HAP-1 (cell line): ENCODE data around the gene SDK1.
"Not testable (repeated sequence)": the region's sequence is repeated elsewhere in the genome, so short reads cannot be mapped to it uniquely, and the experiment has no call there.

Source experiments
- DNase-seq, 2 experiments: peaks; one replicate each; pipeline ENCODE4 v3.0.0-alpha.2; 2016 to 2020; ENCODE audit warnings: low spot score in 2 of 2
- H3K27me3 ChIP-seq: fragments of 250-450 bp; sonication (Bioruptor Pico); 2 replicates; pipeline ENCODE4 v1.5.1; 2020; ENCODE audit warnings: low read depth, mild to moderate bottlenecking, moderate library complexity
- H3K36me3 ChIP-seq: fragments of 250-450 bp; sonication (Bioruptor Pico); replicated peaks from 2 replicates; pipeline ENCODE4 v1.5.1; 2020; ENCODE audit warnings: mild to moderate bottlenecking
- H3K4me1 ChIP-seq: fragments of 250-450 bp; sonication (Bioruptor Pico); 2 replicates; pipeline ENCODE4 v1.5.1; 2020; ENCODE audit warnings: mild to moderate bottlenecking
- H3K4me3 ChIP-seq: fragments of 250-450 bp; sonication (Bioruptor Pico); 2 replicates; pipeline ENCODE4 v1.5.1; 2020; ENCODE audit warnings: mild to moderate bottlenecking, moderate library complexity
- H3K9me3 ChIP-seq: fragments of 250-450 bp; sonication (Bioruptor Pico); 2 replicates; pipeline ENCODE4 v1.5.1; 2020; ENCODE audit warnings: mild to moderate bottlenecking, moderate library complexity
- in situ Hi-C: fragments of 300-500 bp; cut with MboI; formaldehyde crosslinking; loops from 3 replicates; pipeline ENCODE4 v1.14.3; 2020; ENCODE audit warnings: low sequenced_read_pairs, inconsistent platforms, mixed read lengths

The SDK1 gene

DNA sequence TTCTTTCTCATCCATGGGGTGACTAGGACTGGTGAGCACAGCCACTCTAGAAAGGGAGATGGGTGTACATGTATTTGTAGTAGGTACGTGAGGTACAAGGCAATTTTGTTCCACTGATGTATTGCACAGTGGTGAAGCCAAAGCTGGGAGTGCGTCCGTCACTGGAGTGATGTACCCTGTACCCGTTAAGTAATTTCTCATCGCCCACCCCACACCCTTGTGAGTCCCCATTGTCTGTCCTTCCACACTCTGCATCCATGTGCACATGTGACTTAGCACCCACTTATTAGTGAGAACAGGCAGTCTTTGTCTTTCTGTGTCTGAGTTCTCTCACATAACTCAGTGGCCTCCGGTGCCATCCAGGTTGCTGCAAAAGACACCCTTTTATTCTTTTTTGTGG lies 658.3 kb downstream of the SDK1 start:
- Histone ChIP-seq H3K36me3 (no peaks in the 10 kb centered on the region), H3K4me1 (no peaks in the 10 kb centered on the region), H3K27me3 (no peaks in the 10 kb centered on the region), H3K4me3 (no peak overlapping the region), H3K9me3 (no peaks in the 10 kb centered on the region)
- no peak for DNase-seq
- in situ Hi-C loops: no loop called here

GRCh38 chr7:3960050-3960763 lies 659.2 kb downstream of the SDK1 start:
- DNase-seq: no peak
- no peaks in the 10 kb centered on the region for H3K27me3 ChIP-seq
- in situ Hi-C loops: no loop called here
- H3K9me3 ChIP-seq: no peaks in the 10 kb centered on the region
- H3K36me3 ChIP-seq: no peaks in the 10 kb centered on the region
- no peaks in the 10 kb centered on the region for H3K4me1 ChIP-seq
- H3K4me3 ChIP-seq: no peak overlapping the region

DNA sequence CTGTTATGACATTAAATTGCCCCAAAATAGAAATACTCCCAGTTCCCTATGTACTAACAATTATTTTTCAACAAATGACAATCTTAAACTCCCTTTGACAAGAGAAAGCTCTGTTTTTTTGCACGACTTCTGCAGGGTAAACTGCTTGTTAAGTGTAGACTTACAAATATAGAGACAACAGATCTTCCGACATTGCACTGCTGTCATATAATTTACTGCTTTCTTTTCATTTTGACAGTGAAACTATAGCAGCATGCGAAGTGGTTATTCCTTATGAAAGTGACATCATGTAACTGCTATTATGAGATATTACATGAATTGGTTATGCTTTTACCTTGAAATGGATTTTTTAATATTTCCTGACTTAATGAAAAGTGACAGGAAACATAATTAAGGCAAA lies 659.9 kb downstream of the SDK1 start:
- no peaks in the 10 kb centered on the region for H3K4me1 ChIP-seq
- DNase-seq: no peak
- no peaks in the 10 kb centered on the region for H3K36me3 ChIP-seq
- no peaks in the 10 kb centered on the region for H3K27me3 ChIP-seq
- no peak overlapping the region for H3K4me3 ChIP-seq
- in situ Hi-C loops: no loop called here
- no peaks in the 10 kb centered on the region for H3K9me3 ChIP-seq

GRCh38 chr7:3961857-3962503 lies 660.9 kb downstream of the SDK1 start:
- DNase-seq: no peak
- no peaks in the 10 kb centered on the region for H3K27me3 ChIP-seq
- no peaks in the 10 kb centered on the region for H3K36me3 ChIP-seq
- no peak overlapping the region for H3K4me3 ChIP-seq
- in situ Hi-C loops: no loop called here
- H3K4me1 ChIP-seq: no peaks in the 10 kb centered on the region
- no peaks in the 10 kb centered on the region for H3K9me3 ChIP-seq

DNA sequence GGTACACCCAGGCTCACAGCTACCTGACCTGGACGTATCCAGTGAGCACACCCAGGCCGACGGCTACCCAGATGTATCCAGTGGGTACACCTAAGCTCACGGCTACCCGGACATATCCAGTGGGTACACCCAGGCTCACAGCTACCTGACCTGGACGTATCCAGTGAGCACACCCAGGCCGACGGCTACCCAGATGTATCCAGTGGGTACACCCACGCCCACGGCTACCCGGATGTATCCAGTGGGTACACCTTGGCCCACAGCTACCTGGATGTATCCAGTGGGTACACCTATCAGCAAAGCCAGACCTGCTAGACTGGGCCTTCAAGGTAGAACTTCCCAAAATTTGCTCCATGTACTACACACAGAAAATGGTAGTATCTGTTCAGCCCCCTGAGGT lies 662.7 kb downstream of the SDK1 start:
- H3K4me1 ChIP-seq, H3K36me3 ChIP-seq, in situ Hi-C loops, H3K9me3 ChIP-seq, H3K4me3 ChIP-seq, H3K27me3 ChIP-seq, DNase-seq: not testable (repeated sequence)

DNA sequence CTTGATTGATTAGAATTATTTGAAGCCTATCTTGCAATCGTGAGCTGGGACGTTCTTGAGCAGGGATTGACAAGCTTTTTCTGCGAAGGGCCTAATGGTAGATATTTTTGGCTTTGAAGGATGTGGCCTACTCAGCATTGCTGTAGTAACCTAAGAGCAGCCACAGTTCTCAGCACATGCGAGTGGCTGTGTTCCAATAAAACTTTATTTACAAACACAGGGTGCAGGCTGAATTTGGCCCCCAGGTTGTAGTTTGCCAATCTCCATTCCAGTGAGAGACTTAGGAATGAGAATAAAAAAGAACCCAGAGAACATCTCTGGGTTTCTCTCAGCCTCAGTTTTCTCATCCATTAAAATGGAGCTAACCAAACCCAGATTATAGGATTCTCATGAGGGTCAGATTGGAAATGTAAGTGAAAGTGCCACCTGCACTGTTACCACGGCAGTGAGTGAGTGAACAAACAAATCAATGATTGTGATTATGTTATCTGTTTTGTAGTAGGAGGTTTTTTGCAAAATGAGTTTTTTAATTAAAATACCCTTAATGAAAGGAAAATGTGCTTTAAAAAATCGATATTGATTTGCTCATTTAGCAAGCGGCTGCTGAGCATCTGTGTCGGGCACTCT lies 664.0 kb downstream of the SDK1 start:
- H3K4me3 ChIP-seq: no peak overlapping the region
- DNase-seq: no peak
- H3K4me1 ChIP-seq: no peaks in the 10 kb centered on the region
- H3K36me3 ChIP-seq: no peaks in the 10 kb centered on the region
- H3K27me3 ChIP-seq: no peaks in the 10 kb centered on the region
- no peaks in the 10 kb centered on the region for H3K9me3 ChIP-seq
- in situ Hi-C loops: no loop called here

DNA sequence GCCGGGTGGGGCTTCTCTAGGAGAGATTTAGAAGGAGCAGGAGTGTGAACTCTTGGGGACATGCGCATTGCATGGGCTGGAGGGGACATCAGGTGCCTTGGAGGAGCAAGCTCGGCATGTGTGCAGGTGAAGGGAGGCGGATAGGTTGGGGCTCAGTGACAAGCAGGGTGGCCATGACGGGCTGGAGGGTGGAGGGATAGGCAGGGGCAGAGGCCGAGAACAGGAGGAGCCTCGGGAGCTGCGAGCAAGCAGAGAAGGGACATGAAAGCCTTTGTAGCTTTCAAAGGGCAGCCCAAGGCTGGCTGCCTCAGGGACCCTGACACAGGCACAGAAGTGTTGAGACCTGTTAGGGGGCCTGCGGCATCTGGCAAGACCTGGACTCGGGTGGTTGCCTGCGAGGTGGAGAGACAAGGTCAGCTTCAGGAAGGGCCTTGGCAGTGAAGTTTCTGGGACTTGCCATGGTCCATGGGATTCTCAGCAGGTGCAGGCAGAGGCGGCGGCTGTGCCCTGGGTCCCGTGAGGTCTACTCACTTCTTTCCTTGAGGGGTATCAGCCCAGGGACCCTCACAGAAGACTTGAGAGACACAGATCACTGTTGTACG lies 664.8 kb downstream of the SDK1 start:
- no peaks in the 10 kb centered on the region for H3K9me3 ChIP-seq
- no peak for DNase-seq
- H3K36me3 ChIP-seq: no peaks in the 10 kb centered on the region
- in situ Hi-C loops: no loop called here
- H3K4me3 ChIP-seq: no peak overlapping the region
- H3K27me3 ChIP-seq: no peaks in the 10 kb centered on the region
- H3K4me1 ChIP-seq: no peaks in the 10 kb centered on the region

GRCh38 chr7:3968234-3968633 lies 667.2 kb downstream of the SDK1 start:
- Histone ChIP-seq H3K4me1 (no peaks in the 10 kb centered on the region), H3K9me3 (no peaks in the 10 kb centered on the region), H3K4me3 (no peak overlapping the region), H3K27me3 (no peaks in the 10 kb centered on the region), H3K36me3 (no peaks in the 10 kb centered on the region)
- in situ Hi-C loops: no loop called here
- DNase-seq: no peak

DNA sequence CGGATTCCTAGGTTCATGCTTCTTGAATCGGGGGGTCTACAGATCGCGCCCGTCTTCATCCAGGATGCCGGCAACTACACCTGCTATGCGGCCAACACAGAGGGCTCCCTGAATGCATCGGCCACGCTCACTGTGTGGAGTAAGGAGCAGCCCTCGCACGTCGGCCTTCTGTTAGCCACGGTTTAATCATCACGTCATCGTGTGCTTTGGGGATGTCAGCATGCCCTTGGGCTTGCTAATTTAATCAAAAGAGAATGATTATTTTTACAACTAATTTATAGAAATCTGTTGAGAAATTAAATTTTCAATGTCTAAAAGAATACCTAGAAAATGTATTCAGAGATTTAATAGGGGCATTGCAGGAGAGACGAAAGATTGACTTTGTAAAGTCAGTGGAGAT lies 668.2 kb downstream of the SDK1 start:
- no peaks in the 10 kb centered on the region for H3K4me1 ChIP-seq
- no peak overlapping the region for H3K4me3 ChIP-seq
- H3K36me3 ChIP-seq: no peaks in the 10 kb centered on the region
- H3K9me3 ChIP-seq: no peaks in the 10 kb centered on the region
- in situ Hi-C loops: no loop called here
- DNase-seq: no peak
- no peaks in the 10 kb centered on the region for H3K27me3 ChIP-seq

DNA sequence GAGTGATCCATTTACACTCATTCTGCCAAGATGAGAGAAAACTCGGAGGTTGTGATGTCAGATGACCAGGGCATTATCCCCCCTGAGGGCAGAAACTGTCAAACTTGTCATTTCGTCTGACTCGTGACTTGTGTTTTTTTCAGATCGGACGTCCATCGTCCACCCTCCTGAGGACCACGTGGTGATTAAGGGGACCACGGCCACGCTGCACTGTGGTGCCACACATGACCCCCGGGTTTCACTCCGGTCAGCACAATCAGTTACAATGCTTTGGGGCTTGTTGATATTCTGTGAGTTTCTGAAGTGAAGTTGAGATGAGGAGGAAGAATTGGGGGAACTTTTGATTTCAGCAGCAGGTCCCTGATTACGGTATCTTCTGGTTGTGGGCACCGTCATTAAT lies 670.3 kb downstream of the SDK1 start:
- no peaks in the 10 kb centered on the region for H3K36me3 ChIP-seq
- H3K27me3 ChIP-seq: no peaks in the 10 kb centered on the region
- no peaks in the 10 kb centered on the region for H3K9me3 ChIP-seq
- no peak overlapping the region for H3K4me3 ChIP-seq
- H3K4me1 ChIP-seq: no peaks in the 10 kb centered on the region
- no peak for DNase-seq
- in situ Hi-C loops: no loop called here

DNA sequence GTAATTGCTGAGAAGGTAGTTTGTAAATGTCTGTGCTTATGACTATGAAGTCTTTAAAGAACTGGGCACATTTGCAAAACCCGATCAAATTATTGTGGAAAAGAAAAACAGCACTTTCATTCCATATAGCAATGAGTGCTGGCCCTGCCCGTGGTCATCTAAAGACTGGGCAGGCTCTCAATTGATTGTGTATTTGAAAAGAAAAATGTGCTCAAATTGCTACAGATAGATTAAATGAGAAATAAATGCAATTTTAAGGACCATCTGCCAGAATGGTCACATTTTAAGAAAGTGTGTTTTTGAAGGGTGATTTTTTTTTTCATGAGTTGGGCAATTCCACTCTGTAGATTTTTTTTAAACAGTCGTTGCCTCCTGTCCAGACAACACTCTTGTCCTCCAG lies 672.2 kb downstream of the SDK1 start:
- no peak overlapping the region for H3K4me3 ChIP-seq
- H3K36me3 ChIP-seq: no peaks in the 10 kb centered on the region
- H3K27me3 ChIP-seq: no peaks in the 10 kb centered on the region
- in situ Hi-C loops: no loop called here
- H3K4me1 ChIP-seq: no peaks in the 10 kb centered on the region
- no peaks in the 10 kb centered on the region for H3K9me3 ChIP-seq
- no peak for DNase-seq

GRCh38 chr7:3974329-3974728 lies 673.3 kb downstream of the SDK1 start:
- no peaks in the 10 kb centered on the region for H3K36me3 ChIP-seq
- in situ Hi-C loops: no loop called here

GRCh38 chr7:3975371-3975770 lies 674.3 kb downstream of the SDK1 start:
- no peak for DNase-seq
- Histone ChIP-seq H3K9me3 (no peaks in the 10 kb centered on the region), H3K4me3 (no peak overlapping the region), H3K36me3 (no peaks in the 10 kb centered on the region), H3K4me1 (no peaks in the 10 kb centered on the region), H3K27me3 (no peaks in the 10 kb centered on the region)
- in situ Hi-C loops: no loop called here

More at GRCh38 chr7:3974329-3974728, 673.3 kb downstream of the SDK1 start:
- no peak overlapping the region for H3K4me3 ChIP-seq
- H3K27me3 ChIP-seq: no peaks in the 10 kb centered on the region
- no peaks in the 10 kb centered on the region for H3K4me1 ChIP-seq
- DNase-seq: no peak
- H3K9me3 ChIP-seq: no peaks in the 10 kb centered on the region

- H3K27me3 ChIP-seq: no peaks in the 10 kb centered on the region
- H3K4me1 ChIP-seq: no peaks in the 10 kb centered on the region
- no peaks in the 10 kb centered on the region for H3K36me3 ChIP-seq
- no peaks in the 10 kb centered on the region for H3K9me3 ChIP-seq
- DNase-seq: no peak
- in situ Hi-C loops: no loop called here
- H3K4me3 ChIP-seq: no peak overlapping the region
These were observed 676.3 kb downstream of the SDK1 start for GRCh38 chr7:3977391-3977790.
